IMR-90 (cell line): ENCODE results near the gene FAM110A. TPM values are rescaled to one million over a fixed set of nuclear protein-coding genes. Genes with fewer than 3 reads are reported as not detected.

ENCODE experiments used
- ATAC-seq: fragments of 200-7000 bp; cut with Tn5 transposase; 2 replicates; pipeline ENCODE4 v1.9.1; 2020; ENCODE audit warnings: low read depth, mild to moderate bottlenecking, moderate library complexity
- BruUV-seq: library from RNA; stranded (reverse); fragments of 400-500 nt; replicated peaks from 2 replicates; lab custom pipeline; 2021; lab: Mats Ljungman, UMichigan
- CTCF ChIA-PET: fragments of 300-600 bp; formaldehyde crosslinking; extraction: SDS; loops from one replicate; lab custom pipeline; 2021; ENCODE audit warnings: antibody characterized with exemption; lab: Yijun Ruan, JAX
- POLR2A ChIA-PET: fragments of 300-600 bp; sonication (Branson Sonifier 250); formaldehyde crosslinking; loops from one replicate; lab custom pipeline; 2022; ENCODE audit warnings: antibody characterized with exemption; ENCODE audit not compliant: unreplicated experiment; lab: Charles Lee
- DNase-seq: peaks from one replicate; pipeline ENCODE4 v3.0.0; 2013
- H2AFZ ChIP-seq: replicated peaks from 2 replicates; pipeline ENCODE3; 2013; ENCODE audit warnings: low read length, mild to moderate bottlenecking; ENCODE audit not compliant: poor library complexity
- H2AK5ac ChIP-seq: 2 replicates; pipeline ENCODE4 v1.6.1; 2013; ENCODE audit warnings: low read depth, low read length, inconsistent platforms
- H2AK9ac ChIP-seq: replicated peaks from 2 replicates; pipeline ENCODE3; 2013; ENCODE audit warnings: mild to moderate bottlenecking, low read depth, low read length, moderate library complexity; ENCODE audit not compliant: poor library complexity
- H2BK120ac ChIP-seq: 2 replicates; pipeline ENCODE4 v1.6.1; 2013; ENCODE audit warnings: low read depth, low read length, inconsistent platforms
- H2BK15ac ChIP-seq: 3 replicates; pipeline ENCODE4 v1.6.1; 2013; ENCODE audit warnings: low read depth, low read length, inconsistent platforms
- H2BK20ac ChIP-seq: 2 replicates; pipeline ENCODE4 v1.6.1; 2013; ENCODE audit warnings: low read depth, mild to moderate bottlenecking, inconsistent platforms, low read length, moderate library complexity
- H2BK5ac ChIP-seq: 2 replicates; pipeline ENCODE4 v1.6.1; 2013; ENCODE audit warnings: mild to moderate bottlenecking, low read depth, low read length, inconsistent platforms; ENCODE audit not compliant: poor library complexity, severe bottlenecking
- H3K14ac ChIP-seq: replicated peaks from 2 replicates; pipeline ENCODE4 v1.6.1; 2013; ENCODE audit warnings: low read depth, low read length, inconsistent platforms
- H3K18ac ChIP-seq: 2 replicates; pipeline ENCODE4 v1.6.1; 2013; ENCODE audit warnings: low read depth, low read length, control low read depth
- H3K23ac ChIP-seq: 2 replicates; pipeline ENCODE4 v1.6.1; 2013; ENCODE audit warnings: low read depth, low read length, inconsistent platforms
- H3K27ac ChIP-seq: 2 replicates; pipeline ENCODE4 v1.5.1; 2013; ENCODE audit warnings: mild to moderate bottlenecking, control low read depth, low read length; ENCODE audit not compliant: insufficient read depth
- H3K27me3 ChIP-seq: 2 replicates; pipeline ENCODE4 v1.6.1; 2013; ENCODE audit warnings: low read length; ENCODE audit not compliant: control insufficient read depth, insufficient read depth
- H3K36me3 ChIP-seq: 2 replicates; pipeline ENCODE4 v1.6.1; 2013; ENCODE audit warnings: low read length, mixed read lengths; ENCODE audit not compliant: control insufficient read depth, insufficient read depth
- H3K4ac ChIP-seq: 2 replicates; pipeline ENCODE4 v1.6.1; 2013; ENCODE audit warnings: low read depth, low read length, inconsistent platforms
- H3K4me1 ChIP-seq: 2 replicates; pipeline ENCODE4 v1.6.1; 2013; ENCODE audit warnings: low read length, mixed read lengths; ENCODE audit not compliant: control insufficient read depth, insufficient read depth
- H3K4me2 ChIP-seq: 2 replicates; pipeline ENCODE4 v1.6.1; 2013; ENCODE audit warnings: low read depth, mild to moderate bottlenecking, control low read depth, low read length, moderate library complexity
- H3K4me3 ChIP-seq: 2 replicates; pipeline ENCODE4 v1.5.1; 2013; ENCODE audit warnings: low read depth, mild to moderate bottlenecking, control low read depth, low read length, moderate library complexity; ENCODE audit not compliant: insufficient read depth
- H3K56ac ChIP-seq: 2 replicates; pipeline ENCODE4 v1.6.1; 2013; ENCODE audit warnings: low read length, inconsistent platforms; ENCODE audit not compliant: insufficient read depth; ENCODE audit errors: extremely low read depth
- H3K79me1 ChIP-seq, 2 experiments: 2 replicates each; pipeline ENCODE4 v1.6.1; 2013; ENCODE audit warnings: low read length in 2 of 2, inconsistent platforms in 1 of 2, low read depth in 1 of 2
- H3K9ac ChIP-seq: 2 replicates; pipeline ENCODE4 v1.6.1; 2013; ENCODE audit warnings: low read depth, low read length, control low read depth
- H3K9me1 ChIP-seq: 2 replicates; pipeline ENCODE4 v1.6.1; 2013; ENCODE audit warnings: low read length, inconsistent platforms; ENCODE audit not compliant: insufficient read depth
- H3K9me3 ChIP-seq: 2 replicates; pipeline ENCODE4 v1.6.1; 2013; ENCODE audit warnings: low read length; ENCODE audit not compliant: control insufficient read depth, insufficient read depth
- H4K20me1 ChIP-seq: 2 replicates; pipeline ENCODE4 v1.6.1; 2013; ENCODE audit warnings: low read length, inconsistent platforms; ENCODE audit not compliant: insufficient read depth
- H4K5ac ChIP-seq: 2 replicates; pipeline ENCODE4 v1.6.1; 2013; ENCODE audit warnings: mild to moderate bottlenecking, low read depth, low read length, control low read depth
- H4K8ac ChIP-seq, 2 experiments: 2 replicates each; pipeline ENCODE4 v1.6.1; 2013; ENCODE audit warnings: low read depth in 2 of 2, low read length in 2 of 2, control low read depth in 1 of 2, inconsistent platforms in 1 of 2
- H4K91ac ChIP-seq: 2 replicates; pipeline ENCODE4 v1.6.1; 2013; ENCODE audit warnings: low read depth, low read length, inconsistent platforms; ENCODE audit not compliant: insufficient read depth
- CHD1 ChIP-seq: IDR thresholded peaks from 2 replicates; pipeline ENCODE4 v1.6.1; 2012; ENCODE audit warnings: low read depth, low read length, improper control_type of control experiment
- ELK1 ChIP-seq: fragments of 150-350 bp; IDR thresholded peaks from 2 replicates; pipeline ENCODE4 v1.6.1; 2016; ENCODE audit warnings: low read depth, mild to moderate bottlenecking, low read length, moderate library complexity, borderline replicate concordance
- MAZ ChIP-seq: IDR thresholded peaks from 2 replicates; pipeline ENCODE4 v1.6.1; 2012; ENCODE audit warnings: low read depth, mild to moderate bottlenecking, low read length, improper control_type of control experiment, moderate library complexity, borderline replicate concordance
- WGBS, 2 experiments: methylation state at CpG; one replicate each; pipeline versions ENCODE4 v1.1.5 to v1.1.7; 2013; ENCODE audit warnings: missing lambda C conversion rate in 2 of 2; ENCODE audit not compliant: insufficient read length in 1 of 2; ENCODE audit errors: extremely low coverage in 2 of 2; 5-methylcytosine and 5-hydroxymethylcytosine counted together
- dilution Hi-C: fragments of 300-500 bp; cut with HindIII; formaldehyde crosslinking; loops from one replicate; pipeline ENCODE4 v1.14.3; 2018; ENCODE audit warnings: low sequenced_read_pairs; ENCODE audit not compliant: unreplicated experiment
- in situ Hi-C: fragments of 300-500 bp; cut with MboI; formaldehyde crosslinking; loops from 3 replicates; pipeline ENCODE4 v1.14.3; 2019; ENCODE audit warnings: low sequenced_read_pairs, inconsistent platforms, mixed read lengths
- intact Hi-C: fragments of 100-400 bp; cut with micrococcal nuclease; formaldehyde crosslinking; loops from 2 replicates; pipeline ENCODE4 v1.10.0; 2022
- polyA plus RNA-seq, 3 experiments: library from polyadenylated mRNA; depleted of rRNA; stranded (reverse); fragments of >200 nt; gene quantifications; 2 replicates each; pipeline ENCODE4 v1.2.3, GENCODE V29; 2012; ENCODE audit warnings: low replicate concordance in 1 of 3
- total RNA-seq: library from RNA; depleted of rRNA; stranded (reverse); fragments of >200 nt; gene quantifications from 2 replicates; pipeline ENCODE4 v1.2.3, GENCODE V29; 2012

The FAM110A gene
- total and polyA plus RNA-seq, 2 of the 4 experiments (the other 2 are of a cell fraction) = 0.36 to 3.6 TPM

GRCh38 chr20:889932-890463 lies 56.5 kb downstream of the FAM110A start:
- dilution Hi-C loops (no loop called here), in situ Hi-C loops (no loop called here), intact Hi-C loops (no loop called here)
- H2BK5ac ChIP-seq = no peak overlapping the region
- H2BK15ac ChIP-seq = no peak overlapping the region
- ChIA-PET POLR2A (no interaction called here), CTCF (no interaction called here)
- H3K18ac ChIP-seq = no peak overlapping the region
- no peak overlapping the region for H3K14ac ChIP-seq
- H2BK20ac ChIP-seq = no peak overlapping the region
- no peak for DNase-seq
- H2AK9ac ChIP-seq = no peak overlapping the region
- H2AK5ac ChIP-seq = no peak overlapping the region
- no peak overlapping the region for H4K8ac ChIP-seq
- no peak overlapping the region for H3K56ac ChIP-seq
- H3K9me3 ChIP-seq = no peaks in the 10 kb centered on the region
- WGBS, 2 experiments = 14% methylated on average over 4 of the region's 10 CpGs; no CpG with 5 or more reads in 1 of the 2 experiments
- no peak for ATAC-seq
- no peaks in the 10 kb centered on the region for H3K9me1 ChIP-seq
- no peaks in the 10 kb centered on the region for H4K20me1 ChIP-seq
- H3K4me1 ChIP-seq = no peaks in the 10 kb centered on the region
- no peak overlapping the region for H2AFZ ChIP-seq
- no peak overlapping the region for H3K9ac ChIP-seq
- H4K91ac ChIP-seq = no peak overlapping the region
- no peak for TF ChIP-seq MAZ
- TF ChIP-seq CHD1 = no peak
- TF ChIP-seq ELK1 = no peak
- H3K27ac ChIP-seq = no peak overlapping the region
- H2BK120ac ChIP-seq = no peak overlapping the region
- H4K5ac ChIP-seq = no peak overlapping the region
- H3K23ac ChIP-seq = no peak overlapping the region
- no peak overlapping the region for H3K4me2 ChIP-seq
- H3K79me1 ChIP-seq = no peaks in the 10 kb centered on the region
- no peaks in the 10 kb centered on the region for H3K36me3 ChIP-seq
- H3K4ac ChIP-seq = no peak overlapping the region
- H3K27me3 ChIP-seq = peaks cover 9% of the 10 kb centered on the region
- no TSS peak for BruUV-seq
- no peak overlapping the region for H3K4me3 ChIP-seq
